Stimulated activated CD8-positive, alpha-beta memory T cell treated with anti-CD3 and anti-CD28 coated beads, Interleukin-15, amount 100 ng/mL, for 24 hours (primary cell): ENCODE results near the gene OR1E2.
"Not testable (repeated sequence)": the region's sequence is repeated elsewhere in the genome, so short reads cannot be mapped to it uniquely, and the experiment has no call there.

Experiments
- DNase-seq: peaks from one replicate; pipeline ENCODE4 v3.0.0-alpha.2; 2020; ENCODE audit warnings: low read depth

OR1E2 gene

GRCh38 chr17:3433741-3434140 is at the start of gene OR1E2:
Gene OR1E2, minus strand, starts transcription at chr17:3433841. Its CDS starts 0 bp downstream, at chr17:3433841.
- no peak for DNase-seq

GRCh38 chr17:3482852-3483251 is 49.2 kb upstream of the OR1E2 start:
- no peak for DNase-seq

- no peak for DNase-seq
Observed at GRCh38 chr17:3479988-3480387, 46.3 kb upstream of the OR1E2 start.

- no peak for DNase-seq
Observed at GRCh38 chr17:3475812-3476610, 42.4 kb upstream of the OR1E2 start, which contains the start of gene ASPA. Gene ASPA, plus strand, starts transcription at chr17:3475997. Its CDS starts 163 bp downstream, at chr17:3476160.

GRCh38 chr17:3475251-3475685 is 41.6 kb upstream of the OR1E2 start:
- DNase-seq: no peak

GRCh38 chr17:3474212-3474611 is 40.6 kb upstream of the OR1E2 start:
- DNase-seq: no peak

- DNase-seq: no peak
Observed at GRCh38 chr17:3472137-3472536, 38.5 kb upstream of the OR1E2 start.

- no peak for DNase-seq
Observed at GRCh38 chr17:3471599-3471998, 38.0 kb upstream of the OR1E2 start, which contains the start of gene SPATA22. Gene SPATA22, minus strand, starts transcription at chr17:3471819. Its CDS starts 2,494 bp downstream, at chr17:3469325.

- no peak for DNase-seq
Observed at GRCh38 chr17:3469529-3469928, 35.9 kb upstream of the OR1E2 start.

- DNase-seq: not testable (repeated sequence)
Observed at GRCh38 chr17:3466355-3466754, 32.7 kb upstream of the OR1E2 start.

- no peak for DNase-seq
Observed at GRCh38 chr17:3448059-3448665, 14.5 kb upstream of the OR1E2 start.

GRCh38 chr17:3447625-3448024 is 14.0 kb upstream of the OR1E2 start:
- DNase-seq: no peak

- no peak for DNase-seq
Observed at GRCh38 chr17:3440451-3440850, 6.8 kb upstream of the OR1E2 start.

GRCh38 chr17:3438368-3438767 is 4.7 kb upstream of the OR1E2 start:
- no peak for DNase-seq

GRCh38 chr17:3433215-3433614 is 426 bp downstream of the OR1E2 start:
- not testable (repeated sequence) for DNase-seq

- DNase-seq: no peak
Observed at GRCh38 chr17:3418222-3418621, 15.4 kb downstream of the OR1E2 start.

GRCh38 chr17:3415610-3416009 is 18.0 kb downstream of the OR1E2 start:
- DNase-seq: no peak

GRCh38 chr17:3412216-3412615 is 21.4 kb downstream of the OR1E2 start:
- DNase-seq: not testable (repeated sequence)

- no peak for DNase-seq
Observed at GRCh38 chr17:3411070-3411469, 22.6 kb downstream of the OR1E2 start, which contains the start of gene OR3A3. Gene OR3A3, plus strand, starts transcription at chr17:3411370.

GRCh38 chr17:3403856-3404255 is 29.8 kb downstream of the OR1E2 start:
- DNase-seq: not testable (repeated sequence)

GRCh38 chr17:3401786-3402185 is 31.9 kb downstream of the OR1E2 start:
- no peak for DNase-seq

- DNase-seq: no peak
Observed at GRCh38 chr17:3400055-3400454, 33.6 kb downstream of the OR1E2 start.

GRCh38 chr17:3398310-3398709 is 35.3 kb downstream of the OR1E2 start, which contains the start of gene OR1E1:
Gene OR1E1, minus strand, starts transcription at chr17:3398410. Its CDS starts 0 bp downstream, at chr17:3398410.
- no peak for DNase-seq
